HG03575 (cell line): Measurements from ENCODE around the gene RAB3C.
"Not testable (repeated sequence)": the region's sequence is repeated elsewhere in the genome, so short reads cannot be mapped to it uniquely, and the experiment has no call there.

Experiments used
- ATAC-seq: cut with Tn5 transposase; IDR thresholded peaks from one replicate; pipeline ENCODE4 v1.9.1; 2021; ENCODE audit not compliant: unreplicated experiment, insufficient number of reproducible peaks, low FRiP score; ENCODE audit errors: extremely low read depth

Gene RAB3C

DNA sequence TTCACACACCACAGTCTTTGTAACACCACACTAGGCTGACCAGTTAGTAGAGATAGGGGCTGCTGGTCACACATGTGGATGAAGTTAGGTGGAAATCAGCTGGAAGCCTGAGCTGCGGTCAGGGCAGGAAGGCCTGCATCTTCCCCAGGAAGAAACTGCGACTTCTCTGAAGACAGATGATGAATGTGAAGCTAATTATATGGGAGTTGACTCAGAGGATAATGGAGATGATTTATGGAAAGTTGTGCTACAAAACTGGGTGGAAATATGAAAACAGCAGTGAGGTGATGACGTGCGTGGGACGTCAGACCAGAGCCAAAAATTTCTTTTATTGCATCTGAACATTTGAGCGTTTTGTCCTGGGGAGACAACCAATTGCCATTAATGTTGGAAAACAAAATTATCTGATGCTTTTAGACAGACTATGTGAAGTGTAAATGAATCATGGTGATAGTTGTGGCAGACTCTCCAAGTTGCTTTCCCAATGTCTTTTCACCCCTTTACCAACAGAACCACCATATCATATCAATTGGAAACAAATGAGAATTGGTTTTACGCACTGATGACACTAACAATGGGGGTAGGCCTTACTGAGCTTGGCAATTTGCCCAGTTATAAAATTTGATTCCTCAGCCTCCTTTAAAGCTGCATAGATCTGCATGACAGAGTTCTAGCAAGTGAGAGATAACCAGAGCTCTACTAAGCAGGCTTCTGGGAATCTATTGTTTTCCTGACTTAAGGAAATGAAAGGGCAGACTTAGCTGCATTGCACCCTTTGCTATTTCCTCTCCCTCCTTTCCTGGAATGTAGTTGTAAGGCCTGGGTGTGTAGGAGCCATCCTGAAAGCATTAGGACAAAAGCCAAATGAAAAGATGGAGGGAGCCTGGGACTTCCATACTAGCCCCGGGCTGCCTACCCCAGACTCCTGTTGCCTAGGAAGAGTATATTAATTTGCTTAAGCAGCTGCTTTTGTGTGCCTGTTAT, 84.0 kb downstream of the RAB3C start:
- ATAC-seq, result no peak

- ATAC-seq, result no peak
Observed at GRCh38 chr5:58670582-58670981, 87.7 kb downstream of the RAB3C start.

GRCh38 chr5:58671155-58671554, 88.3 kb downstream of the RAB3C start:
- ATAC-seq, result no peak

- no peak for ATAC-seq
Observed at GRCh38 chr5:58672521-58672920, 89.6 kb downstream of the RAB3C start.

DNA sequence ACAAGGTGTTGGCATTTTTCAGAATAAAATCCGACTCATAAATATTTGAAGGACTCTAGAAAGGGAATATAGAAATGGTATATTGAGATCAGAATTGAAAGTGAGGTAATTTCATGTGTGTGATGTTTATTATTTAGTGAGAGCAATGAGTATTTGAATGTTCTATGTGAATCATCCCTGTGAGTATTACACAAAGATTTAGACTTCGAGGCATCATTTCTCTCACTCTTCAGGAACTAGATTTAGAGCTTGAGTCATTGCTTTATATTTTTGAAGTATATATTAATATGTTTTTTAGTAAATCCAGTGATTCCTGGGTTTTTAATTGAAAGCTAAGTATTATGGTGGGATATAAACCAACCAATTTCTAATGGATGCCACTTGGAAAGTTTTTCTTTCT, 91.2 kb downstream of the RAB3C start:
- no peak for ATAC-seq

DNA sequence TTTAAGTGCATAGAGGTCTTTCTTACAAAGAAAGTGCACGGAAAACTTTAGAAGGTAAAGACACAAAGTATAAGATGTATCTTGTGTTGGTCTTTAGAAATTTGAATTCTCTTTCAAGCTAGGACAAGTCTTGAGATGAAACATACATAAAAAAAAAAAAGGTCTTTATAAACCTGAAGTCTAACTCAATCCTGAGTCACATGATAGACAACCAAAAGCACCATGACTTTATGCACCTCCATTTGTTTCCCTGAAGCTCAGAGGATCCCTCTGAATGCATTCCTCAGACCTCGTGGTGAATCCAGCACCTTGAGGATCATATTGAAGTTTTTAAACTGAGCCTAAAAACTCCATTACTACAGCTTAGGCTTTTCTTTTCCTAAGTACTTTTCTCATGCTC, 91.8 kb downstream of the RAB3C start:
- ATAC-seq, result no peak

- no peak for ATAC-seq
Observed at GRCh38 chr5:58675341-58675740, 92.5 kb downstream of the RAB3C start.

- ATAC-seq, result no peak
Observed at GRCh38 chr5:58677650-58678049, 94.8 kb downstream of the RAB3C start.

DNA sequence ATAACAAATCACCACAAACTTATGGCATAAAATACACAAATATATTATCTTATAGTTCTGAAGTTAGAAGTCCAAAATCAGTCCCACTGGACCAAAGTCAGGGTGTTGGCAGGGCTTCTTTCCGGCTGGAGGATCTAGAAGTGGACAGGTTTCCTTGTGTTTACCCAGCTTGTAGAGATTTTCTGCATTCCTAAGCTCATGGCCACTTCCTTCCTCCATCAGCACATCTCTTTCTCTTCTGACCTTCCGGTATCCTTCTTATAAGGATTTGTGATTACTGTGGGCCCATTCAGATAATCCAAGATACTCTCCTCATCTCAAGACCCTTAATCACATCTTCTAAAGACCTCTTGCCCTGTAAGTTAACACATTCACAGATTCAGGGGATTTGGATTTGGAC, 97.6 kb downstream of the RAB3C start:
- ATAC-seq, result no peak

- ATAC-seq, result no peak
Observed at GRCh38 chr5:58681943-58682342, 99.1 kb downstream of the RAB3C start.

DNA sequence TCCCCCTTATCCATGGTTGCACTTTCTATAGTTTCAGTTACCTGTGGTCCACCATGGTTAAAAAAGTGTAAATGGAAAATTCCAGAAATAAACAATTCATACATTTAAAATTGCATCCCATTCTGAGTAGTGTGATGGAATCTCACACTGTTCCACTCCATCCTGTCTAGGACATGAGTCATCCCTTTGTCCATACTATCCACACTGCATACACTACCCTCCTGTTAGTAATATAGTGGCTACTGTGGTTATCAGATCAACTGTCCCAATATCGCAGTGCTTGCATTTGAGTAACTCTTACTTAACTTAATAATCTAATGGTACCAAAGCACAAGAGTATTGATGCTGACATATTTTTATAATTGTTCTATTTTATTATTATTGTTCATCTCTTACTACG, 100.7 kb downstream of the RAB3C start:
- no peak for ATAC-seq

DNA sequence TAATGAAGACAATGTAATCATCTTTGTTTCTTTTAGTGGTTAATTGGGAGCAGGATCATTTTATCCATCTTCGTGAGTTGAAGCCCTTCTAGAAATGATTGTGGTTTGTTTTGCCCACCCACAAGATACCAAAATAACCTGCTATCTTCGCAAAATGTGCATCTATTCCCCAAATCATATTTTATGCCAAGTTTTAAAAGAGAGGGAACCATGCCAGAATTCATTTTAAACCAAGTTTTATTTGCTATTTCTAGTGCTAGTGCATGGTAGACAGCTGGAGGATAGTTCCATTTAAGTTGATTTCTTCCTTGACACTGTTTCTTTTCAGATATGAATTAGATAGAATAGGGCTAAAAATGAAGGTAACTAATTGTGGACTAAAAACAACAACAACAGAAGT, 104.2 kb downstream of the RAB3C start:
- ATAC-seq, result no peak

DNA sequence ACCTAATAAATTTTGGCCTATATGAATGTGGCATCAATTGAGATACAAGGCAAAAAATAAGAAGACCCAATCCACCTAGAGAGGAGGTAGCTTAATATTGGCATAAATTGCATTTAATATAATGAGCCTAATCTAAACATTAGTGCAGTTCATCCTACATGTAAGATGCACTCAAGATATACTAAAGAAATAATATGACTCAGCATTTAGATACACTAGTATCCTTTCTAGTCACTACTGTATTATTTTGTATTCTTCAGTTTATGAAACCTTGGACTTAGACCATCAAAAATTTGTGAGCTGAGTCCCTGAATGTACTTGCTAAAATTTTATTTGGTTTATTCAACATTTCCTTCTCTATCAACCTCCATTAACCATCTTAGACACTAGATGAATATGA, 104.7 kb downstream of the RAB3C start:
- ATAC-seq, result no peak

DNA sequence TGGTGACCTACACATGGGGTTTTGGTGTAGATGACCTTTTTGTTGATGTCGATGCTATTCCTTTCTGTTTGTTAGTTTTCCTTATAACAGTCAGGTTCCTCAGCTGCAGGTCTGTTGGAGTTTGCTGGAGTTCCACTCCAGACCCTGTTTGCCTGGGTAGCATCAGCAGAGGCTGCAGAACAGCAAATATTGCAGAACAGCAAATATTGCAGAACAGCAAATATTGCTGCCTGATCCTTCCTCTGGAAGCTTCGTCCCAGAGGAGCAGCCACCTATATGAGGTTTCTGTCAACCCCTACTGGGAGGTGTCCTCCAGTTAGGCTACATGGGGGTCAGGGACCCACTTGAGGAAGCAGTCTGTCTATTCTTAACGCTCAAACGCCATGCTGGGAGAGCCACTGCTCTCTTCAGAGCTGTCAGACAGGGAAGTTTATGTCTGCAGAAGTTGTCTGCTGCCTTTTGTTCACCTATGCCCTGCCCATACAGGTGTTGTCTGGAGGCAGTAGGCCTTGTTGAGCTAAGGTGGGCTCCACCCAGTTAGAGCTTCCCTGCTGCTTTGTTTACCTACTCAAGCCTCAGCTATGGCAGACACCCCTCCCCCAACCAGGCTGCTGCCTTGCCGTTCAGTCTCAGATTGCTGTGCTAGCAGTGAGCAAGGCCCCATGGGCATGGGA, 116.3 kb downstream of the RAB3C start:
- ATAC-seq, result not testable (repeated sequence)

DNA sequence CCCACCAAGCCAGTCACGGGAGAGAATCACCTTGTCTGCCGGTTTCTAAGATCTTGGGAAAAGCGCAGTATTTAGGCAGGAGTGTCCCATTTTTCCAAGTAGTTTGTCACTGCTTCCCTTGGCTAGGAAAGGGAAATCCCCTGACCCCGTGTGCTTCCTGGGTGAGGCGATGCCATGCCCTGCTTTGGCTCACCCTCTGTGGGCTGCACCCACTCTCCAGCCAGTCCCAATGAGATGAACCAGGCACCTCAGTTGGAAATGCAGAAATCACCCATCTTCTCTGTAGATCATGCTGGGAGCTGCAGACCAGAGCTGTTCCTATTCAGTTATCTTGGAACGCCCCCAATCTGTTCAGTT, 116.9 kb downstream of the RAB3C start:
- no peak for ATAC-seq

- no peak for ATAC-seq
Observed at GRCh38 chr5:58703925-58704555, 121.2 kb downstream of the RAB3C start.

- no peak for ATAC-seq
Observed at GRCh38 chr5:58706736-58707135, 123.9 kb downstream of the RAB3C start.

DNA sequence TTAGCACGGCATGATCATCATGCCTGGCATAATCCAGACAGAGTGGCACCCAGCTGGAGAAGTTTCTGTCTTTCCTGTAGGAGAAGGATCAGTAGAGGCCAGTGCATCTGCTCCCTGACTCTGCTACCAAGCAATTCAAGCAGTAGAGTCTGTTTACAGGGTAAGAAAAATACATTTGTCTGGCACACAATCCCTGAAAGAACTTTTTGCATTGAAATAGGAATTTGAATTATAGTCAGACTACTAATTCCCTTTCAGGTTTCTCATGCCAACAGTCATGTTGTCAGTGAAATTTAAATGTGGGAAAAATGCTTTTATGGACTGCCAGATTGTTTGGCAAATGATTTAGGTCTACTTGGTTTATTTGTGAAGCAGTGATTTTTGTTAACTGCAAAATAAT, 125.6 kb downstream of the RAB3C start:
- no peak for ATAC-seq

DNA sequence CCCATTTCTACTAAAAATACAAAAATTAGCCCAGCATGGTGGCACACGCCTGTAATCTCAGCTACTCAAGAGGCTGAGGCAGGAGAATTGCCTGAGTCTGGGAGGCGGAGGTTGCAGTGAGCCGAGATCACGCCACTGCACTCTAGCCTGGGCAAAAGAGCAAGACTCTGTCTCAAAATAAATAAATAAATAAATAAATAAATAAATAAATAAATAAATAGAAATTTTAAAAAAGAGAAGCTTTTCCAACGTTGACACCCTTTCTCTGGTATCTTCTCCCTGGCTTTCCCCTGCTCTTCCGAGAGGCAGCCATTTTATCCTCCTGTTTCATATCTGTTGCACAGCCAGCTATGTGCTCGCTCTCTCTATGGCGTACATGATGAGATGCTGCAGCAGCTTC, 127.5 kb downstream of the RAB3C start:
- not testable (repeated sequence) for ATAC-seq

DNA sequence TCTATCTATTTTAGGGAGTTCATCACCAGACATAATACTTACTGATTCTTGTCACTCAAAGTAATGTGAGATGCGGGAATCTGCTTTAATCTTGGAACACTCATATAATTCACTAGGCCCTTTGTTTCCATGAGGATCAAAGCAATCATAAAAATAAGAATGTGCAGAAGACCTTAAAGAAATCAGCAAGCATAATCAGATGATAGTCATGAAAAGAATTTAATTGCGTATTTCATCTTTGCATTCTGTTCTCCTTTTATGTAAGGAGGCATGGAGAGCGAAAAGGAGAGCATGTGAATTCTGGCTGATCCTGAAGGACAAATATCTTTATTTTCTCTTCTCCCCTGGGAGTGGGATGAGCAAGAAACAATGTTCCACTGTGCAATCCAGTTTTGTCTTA, 128.0 kb downstream of the RAB3C start:
- no peak for ATAC-seq
